WTC11 (cell line): ENCODE results near the gene PCDHB12. TPM values are rescaled to one million over a fixed set of nuclear protein-coding genes. Genes with fewer than 3 reads are reported as not detected.
"Not testable (repeated sequence)": the region's sequence is repeated elsewhere in the genome, so short reads cannot be mapped to it uniquely, and the experiment has no call there.

Experiments used
- ATAC-seq: fragments of 200-7000 bp; cut with Tn5 transposase; 2 replicates; pipeline ENCODE4 v1.10.0; 2021; ENCODE audit warnings: mild to moderate bottlenecking, moderate library complexity
- Bru-seq: library from RNA; stranded (reverse); fragments of 400-500 nt; gene quantifications from one replicate; lab custom pipeline; 2021; lab: Mats Ljungman, UMichigan
- CTCF ChIA-PET: fragments of 300-600 bp; sonication (Branson Sonifier 250); formaldehyde crosslinking; loops from one replicate; lab custom pipeline; 2021; ENCODE audit warnings: antibody characterized with exemption; lab: Charles Lee
- POLR2A ChIA-PET: fragments of 350-600 bp; sonication (Branson Sonifier 250); formaldehyde crosslinking; loops from one replicate; lab custom pipeline; 2021; ENCODE audit warnings: antibody characterized with exemption; lab: Charles Lee
- DNase-seq: peaks from one replicate; pipeline ENCODE4 v3.0.0; 2021; ENCODE audit warnings: low spot score
- H3K27ac Mint-ChIP-seq: 2 replicates; pipeline ENCODE4 v1.8.0; 2021; ENCODE audit warnings: mixed read lengths
- H3K27me3 Mint-ChIP-seq: 2 replicates; pipeline ENCODE4 v1.8.0; 2021; ENCODE audit warnings: low read depth, mild to moderate bottlenecking, moderate library complexity, mixed read lengths
- H3K36me3 Mint-ChIP-seq: 2 replicates; pipeline ENCODE4 v1.8.0; 2021; ENCODE audit warnings: mixed read lengths
- H3K4me1 Mint-ChIP-seq: 2 replicates; pipeline ENCODE4 v1.8.0; 2022; ENCODE audit warnings: mixed read lengths
- H3K4me3 Mint-ChIP-seq: 2 replicates; pipeline ENCODE4 v1.8.0; 2021; ENCODE audit warnings: mild to moderate bottlenecking, moderate library complexity, mixed read lengths
- H3K9me3 Mint-ChIP-seq: 2 replicates; pipeline ENCODE4 v1.8.0; 2021; ENCODE audit warnings: mixed read lengths
- CREM ChIP-seq: sonication (generic); formaldehyde crosslinking; IDR thresholded peaks from 2 replicates; pipeline ENCODE4 v1.8.1; 2022; ENCODE audit warnings: mild to moderate bottlenecking, missing genetic modification reagents, moderate library complexity
- GRHL2 ChIP-seq: fragments of 250-450 bp; sonication (Bioruptor Pico); IDR thresholded peaks from 2 replicates; pipeline ENCODE4 v1.8.0; 2022; ENCODE audit warnings: mild to moderate bottlenecking, moderate library complexity; ENCODE audit not compliant: insufficient replicate concordance, severe bottlenecking
- NR2C2 ChIP-seq: sonication (generic); formaldehyde crosslinking; IDR thresholded peaks from 2 replicates; pipeline ENCODE4 v1.8.0; 2022; ENCODE audit warnings: mild to moderate bottlenecking, missing genetic modification reagents
- RELA ChIP-seq: sonication (generic); formaldehyde crosslinking; IDR thresholded peaks from 2 replicates; pipeline ENCODE4 v1.8.1; 2022; ENCODE audit warnings: missing genetic modification reagents, mild to moderate bottlenecking, borderline replicate concordance
- SP1 ChIP-seq: sonication (generic); formaldehyde crosslinking; conservative IDR thresholded peaks from 2 replicates; pipeline ENCODE4 v1.8.1; 2022; ENCODE audit warnings: missing genetic modification reagents
- ZBTB21 ChIP-seq: sonication (generic); formaldehyde crosslinking; IDR thresholded peaks from 2 replicates; pipeline ENCODE4 v1.8.1; 2023; ENCODE audit warnings: mild to moderate bottlenecking, missing genetic modification reagents, borderline replicate concordance
- ZNF416 ChIP-seq: fragments of 250-450 bp; sonication (Bioruptor Pico); IDR thresholded peaks from 2 replicates; pipeline ENCODE4 v1.9.0; 2021; ENCODE audit warnings: mild to moderate bottlenecking, inconsistent platforms
- long read RNA-seq, 3 experiments: library from RNA in 1 of 3; library from capped mRNA in 1 of 3; library from polyadenylated mRNA in 1 of 3; unstranded in 2 of 3; stranded (forward) in 1 of 3; transcript quantifications; one replicate each; pipeline ENCODE4 v2.0.0, GENCODE V29; 2021
- total RNA-seq: library from RNA; stranded (reverse); gene quantifications from 3 replicates; pipeline ENCODE4 v1.2.3, GENCODE V29; 2021
- TF ChIP-seq, protein P1 (sequence below): fragments of 200-600 bp; IDR thresholded peaks from 2 replicates; pipeline ENCODE4 v1.8.0; 2022; ENCODE audit warnings: antibody characterized with exemption
- TF ChIP-seq, protein P2 (sequence below): sonication (generic); formaldehyde crosslinking; IDR thresholded peaks from 2 replicates; pipeline ENCODE4 v1.8.0; 2023; ENCODE audit warnings: missing genetic modification reagents
- TF ChIP-seq, protein P3 (sequence below): sonication (generic); formaldehyde crosslinking; IDR thresholded peaks from 2 replicates; pipeline ENCODE4 v1.8.1; 2022; ENCODE audit warnings: low read depth, missing genetic modification reagents, borderline replicate concordance

Gene PCDHB12
- total RNA-seq = 2.7 to 3.1 TPM (median 3.1 TPM) in 3 replicates
- Bru-seq, nascent RNA = percentile 59 among the genes with signal in this experiment
- long read RNA-seq, experiment 1, transcript PCDHB12-201 (1 exons, 3,853 nt) = major isoform, 12 of 12 reads
- long read RNA-seq, experiment 1, partial matches to known transcripts = 0 of 12 reads
- long read RNA-seq, experiment 1, other reads (novel, unspliced or antisense) = 0 of 12 reads
- long read RNA-seq, experiment 2, partial matches to known transcripts = 0 of 2 reads
- long read RNA-seq, experiment 2, other reads (novel, unspliced or antisense) = 0 of 2 reads
- long read RNA-seq, experiment 3, partial matches to known transcripts = 0 of 1 reads
- long read RNA-seq, experiment 3, other reads (novel, unspliced or antisense) = 0 of 1 reads

DNA sequence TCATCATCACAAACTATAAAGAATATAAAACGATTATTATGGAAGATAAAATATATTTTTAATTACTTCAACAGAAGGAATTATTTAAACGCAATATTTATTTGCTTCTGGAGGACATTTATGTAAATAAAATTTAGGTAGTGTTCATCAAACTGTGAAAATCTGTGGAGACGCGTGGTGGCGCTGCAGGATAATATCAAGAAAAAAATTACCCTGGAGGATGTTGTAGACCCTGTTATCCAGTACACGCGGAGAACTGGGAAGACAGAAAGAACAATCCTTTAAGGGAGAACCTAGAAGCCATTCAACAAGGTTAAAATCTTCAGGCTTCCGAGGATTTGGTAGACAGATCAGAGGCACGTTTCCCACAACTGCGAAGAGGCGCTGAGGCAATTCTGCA is at the start of gene PCDHB12:
PCDHB12 (plus strand) TSS at position 242 of the 400 bp plus-strand sequence. CDS start 189 bp downstream, outside the sequence.
- TF ChIP-seq, protein P1, sequence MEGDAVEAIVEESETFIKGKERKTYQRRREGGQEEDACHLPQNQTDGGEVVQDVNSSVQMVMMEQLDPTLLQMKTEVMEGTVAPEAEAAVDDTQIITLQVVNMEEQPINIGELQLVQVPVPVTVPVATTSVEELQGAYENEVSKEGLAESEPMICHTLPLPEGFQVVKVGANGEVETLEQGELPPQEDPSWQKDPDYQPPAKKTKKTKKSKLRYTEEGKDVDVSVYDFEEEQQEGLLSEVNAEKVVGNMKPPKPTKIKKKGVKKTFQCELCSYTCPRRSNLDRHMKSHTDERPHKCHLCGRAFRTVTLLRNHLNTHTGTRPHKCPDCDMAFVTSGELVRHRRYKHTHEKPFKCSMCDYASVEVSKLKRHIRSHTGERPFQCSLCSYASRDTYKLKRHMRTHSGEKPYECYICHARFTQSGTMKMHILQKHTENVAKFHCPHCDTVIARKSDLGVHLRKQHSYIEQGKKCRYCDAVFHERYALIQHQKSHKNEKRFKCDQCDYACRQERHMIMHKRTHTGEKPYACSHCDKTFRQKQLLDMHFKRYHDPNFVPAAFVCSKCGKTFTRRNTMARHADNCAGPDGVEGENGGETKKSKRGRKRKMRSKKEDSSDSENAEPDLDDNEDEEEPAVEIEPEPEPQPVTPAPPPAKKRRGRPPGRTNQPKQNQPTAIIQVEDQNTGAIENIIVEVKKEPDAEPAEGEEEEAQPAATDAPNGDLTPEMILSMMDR = 0 out of 2 replicates have a peak, but pooled peaks have one; percentile 27
- TF ChIP-seq ZBTB21 (CRISPR knock-in tag) (no peak), ZNF416 (CRISPR knock-in tag) (no peak), CREM (CRISPR knock-in tag) (no peak), GRHL2 (CRISPR knock-in tag) (no peak), SP1 (no peak), NR2C2 (CRISPR knock-in tag) (no peak)
- TF ChIP-seq, protein P2, sequence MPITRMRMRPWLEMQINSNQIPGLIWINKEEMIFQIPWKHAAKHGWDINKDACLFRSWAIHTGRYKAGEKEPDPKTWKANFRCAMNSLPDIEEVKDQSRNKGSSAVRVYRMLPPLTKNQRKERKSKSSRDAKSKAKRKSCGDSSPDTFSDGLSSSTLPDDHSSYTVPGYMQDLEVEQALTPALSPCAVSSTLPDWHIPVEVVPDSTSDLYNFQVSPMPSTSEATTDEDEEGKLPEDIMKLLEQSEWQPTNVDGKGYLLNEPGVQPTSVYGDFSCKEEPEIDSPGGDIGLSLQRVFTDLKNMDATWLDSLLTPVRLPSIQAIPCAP (CRISPR knock-in tag) = no peak
- TF ChIP-seq, protein P3, sequence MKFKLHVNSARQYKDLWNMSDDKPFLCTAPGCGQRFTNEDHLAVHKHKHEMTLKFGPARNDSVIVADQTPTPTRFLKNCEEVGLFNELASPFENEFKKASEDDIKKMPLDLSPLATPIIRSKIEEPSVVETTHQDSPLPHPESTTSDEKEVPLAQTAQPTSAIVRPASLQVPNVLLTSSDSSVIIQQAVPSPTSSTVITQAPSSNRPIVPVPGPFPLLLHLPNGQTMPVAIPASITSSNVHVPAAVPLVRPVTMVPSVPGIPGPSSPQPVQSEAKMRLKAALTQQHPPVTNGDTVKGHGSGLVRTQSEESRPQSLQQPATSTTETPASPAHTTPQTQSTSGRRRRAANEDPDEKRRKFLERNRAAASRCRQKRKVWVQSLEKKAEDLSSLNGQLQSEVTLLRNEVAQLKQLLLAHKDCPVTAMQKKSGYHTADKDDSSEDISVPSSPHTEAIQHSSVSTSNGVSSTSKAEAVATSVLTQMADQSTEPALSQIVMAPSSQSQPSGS = no peak
- TF ChIP-seq, all 79 proteins: peak for 1
- Mint-ChIP-seq H3K4me1 (peaks cover 4% of the 10 kb centered on the region), H3K9me3 (peaks cover 7% of the 10 kb centered on the region; the same call in 1 of the 2 replicates), H3K4me3 (peak within 1 kb of the TSS; percentile 72), H3K36me3 (peaks cover 7% of the 10 kb centered on the region), H3K27me3 (peaks cover 3% of the 10 kb centered on the region), H3K27ac (no peak within 1 kb of the TSS)
- CTCF ChIA-PET = interaction anchor here (0.7 to 2.6 kb wide), 27 partner anchors 9 to 384 kb away, joined by 3 to 18 read pairs (median 5); partner anchors contain the start of genes PCDHB10, PCDHB11, PCDHB14 and PCDHB15
- DNase-seq = peak; percentile 54
- peak; percentile 73 for ATAC-seq
- POLR2A ChIA-PET = interaction anchor here (0.6 kb wide), 1 partner anchor 274 kb away, joined by 4 read pairs; no protein-coding TSS in a partner anchor

DNA sequence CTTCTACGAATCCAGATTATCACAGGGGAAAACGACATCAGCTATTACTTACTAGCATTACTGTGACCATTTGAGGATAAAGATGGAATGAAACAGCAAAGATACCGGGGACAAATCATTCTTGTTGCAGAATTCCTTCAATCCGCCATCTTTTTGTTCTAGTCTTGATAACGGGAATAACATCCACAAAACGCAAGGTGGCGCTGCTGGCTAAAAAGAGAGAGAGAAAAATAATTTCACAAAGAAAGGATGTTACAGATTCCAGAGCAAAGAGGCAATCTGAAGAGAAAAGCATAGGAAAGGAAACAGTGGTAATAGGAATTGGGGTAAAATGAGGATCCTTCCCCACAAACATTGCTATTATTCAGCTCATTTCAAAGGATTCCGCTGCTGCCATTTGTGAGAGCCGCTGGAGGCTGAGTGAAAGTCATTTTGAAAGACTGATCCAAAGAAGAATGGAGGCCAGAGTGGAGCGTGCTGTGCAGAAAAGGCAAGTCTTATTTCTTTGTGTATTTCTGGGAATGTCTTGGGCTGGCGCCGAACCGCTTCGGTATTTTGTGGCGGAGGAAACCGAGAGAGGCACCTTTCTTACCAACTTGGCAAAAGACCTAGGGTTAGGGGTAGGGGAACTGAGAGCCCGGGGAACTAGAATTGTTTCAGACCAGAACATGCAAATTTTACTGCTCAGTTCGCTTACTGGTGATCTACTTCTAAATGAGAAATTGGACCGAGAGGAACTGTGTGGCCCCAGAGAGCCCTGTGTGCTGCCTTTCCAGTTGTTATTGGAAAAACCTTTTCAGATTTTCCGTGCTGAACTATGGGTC is 35.9 kb upstream of the PCDHB12 start, which contains the start of gene PCDHB7:
PCDHB7 (plus strand) TSS at position 264 of the 824 bp plus-strand sequence; CDS start at position 456, 192 bp downstream.
- ChIA-PET POLR2A (no interaction called here), CTCF (interaction anchor here (0.9 to 3.0 kb wide), 2 partner anchors 10 to 17 kb away, joined by 5 to 22 read pairs; partner anchors contain the start of gene PCDHB16)
- ATAC-seq (no peak), DNase-seq (peak; percentile 57)
- peaks cover 3% of the 10 kb centered on the region; the same call in 1 of the 2 replicates for H3K27me3 Mint-ChIP-seq
- no peak within 1 kb of the TSS for H3K4me3 Mint-ChIP-seq
- peaks cover 17% of the 10 kb centered on the region for H3K9me3 Mint-ChIP-seq
- H3K36me3 Mint-ChIP-seq = peaks cover 14% of the 10 kb centered on the region; the same call in 1 of the 2 replicates
- H3K4me1 Mint-ChIP-seq = no peaks in the 10 kb centered on the region
- H3K27ac Mint-ChIP-seq = no peak within 1 kb of the TSS
- TF ChIP-seq, protein P1 = peak; percentile 66
- no peak for TF ChIP-seq RELA

DNA sequence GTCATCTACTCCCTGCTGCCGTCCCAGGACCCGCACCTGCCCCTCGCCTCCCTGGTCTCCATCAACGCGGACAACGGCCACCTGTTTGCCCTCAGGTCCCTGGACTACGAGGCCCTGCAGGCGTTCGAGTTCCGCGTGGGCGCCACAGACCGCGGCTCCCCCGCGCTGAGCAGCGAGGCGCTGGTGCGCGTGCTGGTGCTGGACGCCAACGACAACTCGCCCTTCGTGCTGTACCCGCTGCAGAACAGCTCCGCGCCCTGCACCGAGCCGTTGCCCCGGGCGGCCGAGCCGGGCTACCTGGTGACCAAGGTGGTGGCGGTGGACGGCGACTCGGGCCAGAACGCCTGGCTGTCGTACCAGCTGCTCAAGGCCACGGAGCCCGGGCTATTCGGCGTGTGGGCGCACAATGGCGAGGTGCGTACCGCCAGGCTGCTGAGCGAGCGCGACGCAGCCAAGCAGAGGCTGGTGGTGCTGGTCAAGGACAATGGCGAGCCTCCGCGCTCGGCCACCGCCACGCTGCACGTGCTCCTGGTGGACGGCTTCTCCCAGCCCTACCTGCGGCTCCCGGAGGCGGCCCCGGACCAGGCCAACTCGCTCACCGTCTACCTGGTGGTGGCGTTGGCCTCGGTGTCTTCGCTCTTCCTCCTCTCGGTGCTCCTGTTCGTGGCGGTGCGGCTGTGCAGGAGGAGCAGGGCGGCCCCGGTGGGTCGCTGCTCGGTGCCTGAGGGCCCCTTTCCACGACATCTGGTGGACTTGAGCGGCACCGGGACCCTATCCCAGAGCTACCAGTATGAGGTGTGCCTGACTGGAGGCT is 34.0 kb upstream of the PCDHB12 start:
- DNase-seq, H3K27ac Mint-ChIP-seq, H3K4me1 Mint-ChIP-seq, H3K27me3 Mint-ChIP-seq, CTCF ChIA-PET, ATAC-seq, H3K4me3 Mint-ChIP-seq: not testable (repeated sequence)
- POLR2A ChIA-PET = interaction anchor here (0.6 kb wide), 1 partner anchor 67 kb away, joined by 3 read pairs; no protein-coding TSS in a partner anchor
- Mint-ChIP-seq H3K9me3 (peaks cover 17% of the 10 kb centered on the region), H3K36me3 (peaks cover 14% of the 10 kb centered on the region; the same call in 1 of the 2 replicates)
